OCI-LY1 (cell line): Measurements from ENCODE around the gene DHRS11.

Experiments
- CTCF ChIP-seq: fragments of 200-600 bp; sonication (generic), shearing (Covaris generic); IDR thresholded peaks from 2 replicates; pipeline ENCODE4 v1.5.1; 2017; ENCODE audit warnings: mild to moderate bottlenecking, antibody characterized with exemption, low read length, moderate library complexity, mixed read lengths
- EZH2 ChIP-seq: fragments of 200-600 bp; sonication (generic), shearing (Covaris generic); IDR thresholded peaks from 2 replicates; pipeline ENCODE4 v1.8.0; 2017; ENCODE audit warnings: borderline replicate concordance, mixed run types, mild to moderate bottlenecking, antibody characterized with exemption, low read length, moderate library complexity, mixed read lengths

- TF ChIP-seq CTCF = no peak
- TF ChIP-seq EZH2 = no peak
These were observed 38.4 kb downstream of the DHRS11 start for GRCh38 chr17:36629970-36630502.
